ENCODE data around the gene GALNT9. TPM values are rescaled to one million over a fixed set of nuclear protein-coding genes. Genes with fewer than 3 reads are reported as not detected.
A peak's percentile ranks its signal among the peaks of the same experiment; 100 is the strongest.

Gene GALNT9
- polyA plus RNA-seq, 1 donor: 4.5 TPM

DNA sequence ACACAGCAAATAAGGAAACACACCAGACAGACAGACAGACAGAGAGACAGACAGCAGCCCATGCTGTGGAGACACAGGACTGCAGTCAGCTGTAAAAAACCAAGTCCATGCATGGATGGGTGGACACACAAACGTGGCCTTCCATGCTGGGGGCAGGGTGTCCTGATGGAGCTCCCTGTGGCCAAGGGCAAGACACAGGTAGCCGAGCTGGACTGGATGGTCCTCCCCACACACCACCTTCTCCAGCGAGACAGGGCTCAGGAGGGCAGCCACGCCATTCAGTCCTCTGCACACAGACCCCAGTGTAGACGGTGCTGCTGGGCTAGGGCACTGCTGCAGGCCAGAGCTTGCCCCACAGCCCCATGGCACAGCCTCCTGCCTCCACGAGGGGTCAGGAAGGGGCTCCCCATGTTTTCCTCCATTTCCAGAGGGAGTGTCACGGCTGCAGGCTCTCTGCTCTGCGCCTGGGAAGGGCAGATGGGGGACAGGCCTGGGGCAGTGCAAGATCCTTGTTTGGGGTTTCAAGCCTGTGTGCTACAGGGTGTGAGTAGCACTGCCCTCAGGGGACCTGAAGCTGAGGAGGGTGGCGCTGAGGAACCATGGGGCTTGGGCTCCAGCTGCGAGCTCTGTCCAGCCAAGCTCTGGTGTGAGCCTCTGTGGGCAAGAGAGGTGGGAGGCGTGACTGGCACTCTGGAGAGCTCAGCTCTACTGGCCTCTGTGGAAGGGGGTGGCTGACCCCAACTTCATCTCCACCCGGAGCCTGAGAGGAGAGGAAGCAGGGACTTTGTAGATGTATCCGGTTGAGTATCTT, 67.9 kb downstream of the GALNT9 start:
- no CpG with 5 or more reads among the region's 13 CpGs for WGBS (ENCODE audit: insufficient coverage, low lambda C conversion rate)
- no peaks in the 10 kb centered on the region for H3K27me3 ChIP-seq (ENCODE audit: control insufficient read depth, insufficient read depth, low read length)
- no peaks in the 10 kb centered on the region for H3K4me1 ChIP-seq (ENCODE audit: control insufficient read depth, insufficient read depth, low read length)
- H3K9me3 ChIP-seq (ENCODE audit: control insufficient read depth, low read depth, low read length): peaks cover 5% of the 10 kb centered on the region
- no peak for DNase-seq
- H3K36me3 ChIP-seq (ENCODE audit: control insufficient read depth, insufficient read depth, low read length): no peaks in the 10 kb centered on the region
- no peak overlapping the region for H3K4me3 ChIP-seq (ENCODE audit: low read length)
- no peak overlapping the region for H3K27ac ChIP-seq (ENCODE audit: low read length)

DNA sequence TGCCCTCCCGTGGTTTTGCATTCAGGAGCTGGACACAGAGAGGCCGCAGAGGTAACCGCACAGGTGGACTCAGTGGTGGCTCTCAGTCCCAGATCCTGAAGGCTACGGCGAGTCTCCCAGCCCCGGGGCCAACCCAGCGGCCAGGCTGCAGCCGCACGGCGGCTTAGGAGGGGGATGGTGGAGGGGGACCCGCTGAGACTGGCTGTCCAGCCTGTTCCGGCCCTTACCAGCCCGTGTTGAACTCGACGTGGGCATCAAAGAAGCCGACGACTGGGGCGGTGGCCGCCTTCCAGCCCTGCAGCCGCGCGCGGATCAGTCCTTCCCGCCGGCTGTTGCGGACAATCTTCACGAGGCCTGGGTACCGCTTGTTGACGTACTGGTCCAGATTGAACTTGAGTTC, 68.7 kb downstream of the GALNT9 start:
- Histone ChIP-seq H3K27me3 (ENCODE audit: control insufficient read depth, insufficient read depth, low read length) (peaks cover under 1% of the 10 kb centered on the region), H3K4me3 (ENCODE audit: low read length) (no peak overlapping the region), H3K27ac (ENCODE audit: low read length) (no peak overlapping the region), H3K4me1 (ENCODE audit: control insufficient read depth, insufficient read depth, low read length) (no peaks in the 10 kb centered on the region), H3K36me3 (ENCODE audit: control insufficient read depth, insufficient read depth, low read length) (no peaks in the 10 kb centered on the region), H3K9me3 (ENCODE audit: control insufficient read depth, low read depth, low read length) (peaks cover 5% of the 10 kb centered on the region)
- DNase-seq: no peak
- WGBS (ENCODE audit: insufficient coverage, low lambda C conversion rate): no CpG with 5 or more reads among the region's 29 CpGs

- Histone ChIP-seq H3K9me3 (ENCODE audit: control insufficient read depth, low read depth, low read length) (peaks cover 5% of the 10 kb centered on the region), H3K36me3 (ENCODE audit: control insufficient read depth, insufficient read depth, low read length) (no peaks in the 10 kb centered on the region), H3K4me3 (ENCODE audit: low read length) (no peak overlapping the region), H3K27me3 (ENCODE audit: control insufficient read depth, insufficient read depth, low read length) (peaks cover 4% of the 10 kb centered on the region), H3K27ac (ENCODE audit: low read length) (no peak overlapping the region), H3K4me1 (ENCODE audit: control insufficient read depth, insufficient read depth, low read length) (no peaks in the 10 kb centered on the region)
- DNase-seq: peak in 1 of 2 donors; percentile 44
- no CpG with 5 or more reads among the region's 25 CpGs for WGBS (ENCODE audit: insufficient coverage, low lambda C conversion rate)
These were observed 69.3 kb downstream of the GALNT9 start for GRCh38 chr12:132259872-132260695.

DNA sequence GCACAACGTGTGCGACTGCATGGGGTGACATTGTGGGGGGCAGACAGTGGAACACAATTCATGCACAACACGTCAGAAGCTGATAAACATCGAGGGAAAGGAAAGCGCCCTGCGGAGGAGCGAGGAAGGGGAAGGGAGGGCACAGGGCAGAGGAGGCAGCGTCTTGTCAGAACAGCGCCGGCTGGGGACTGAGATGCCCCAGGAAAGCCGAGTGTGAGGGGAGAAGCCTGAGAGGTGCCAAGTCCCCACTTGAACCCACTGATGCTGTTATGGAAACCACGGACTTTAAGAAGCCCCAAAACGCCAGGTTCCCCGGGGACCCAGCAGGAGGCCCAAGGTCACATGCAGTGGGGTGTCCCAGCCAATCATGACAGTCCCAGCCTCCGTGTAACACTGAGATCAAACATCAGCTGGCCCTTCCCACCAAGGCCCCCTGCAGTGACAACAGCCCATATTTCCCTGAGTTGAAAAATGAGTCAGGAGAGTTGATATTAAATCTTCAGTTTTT, 70.0 kb downstream of the GALNT9 start:
- Histone ChIP-seq H3K9me3 (ENCODE audit: control insufficient read depth, low read depth, low read length) (peaks cover 5% of the 10 kb centered on the region), H3K4me1 (ENCODE audit: control insufficient read depth, insufficient read depth, low read length) (no peaks in the 10 kb centered on the region), H3K27ac (ENCODE audit: low read length) (no peak overlapping the region), H3K27me3 (ENCODE audit: control insufficient read depth, insufficient read depth, low read length) (peaks cover 8% of the 10 kb centered on the region), H3K36me3 (ENCODE audit: control insufficient read depth, insufficient read depth, low read length) (no peaks in the 10 kb centered on the region), H3K4me3 (ENCODE audit: low read length) (no peak overlapping the region)
- no peak for DNase-seq
- no CpG with 5 or more reads among the region's 15 CpGs for WGBS (ENCODE audit: insufficient coverage, low lambda C conversion rate)

- H3K4me3 ChIP-seq (ENCODE audit: low read length): no peak overlapping the region
- H3K27ac ChIP-seq (ENCODE audit: low read length): no peak overlapping the region
- peaks cover 5% of the 10 kb centered on the region for H3K9me3 ChIP-seq (ENCODE audit: control insufficient read depth, low read depth, low read length)
- H3K36me3 ChIP-seq (ENCODE audit: control insufficient read depth, insufficient read depth, low read length): no peaks in the 10 kb centered on the region
- no peaks in the 10 kb centered on the region for H3K4me1 ChIP-seq (ENCODE audit: control insufficient read depth, insufficient read depth, low read length)
- peaks cover 9% of the 10 kb centered on the region for H3K27me3 ChIP-seq (ENCODE audit: control insufficient read depth, insufficient read depth, low read length)
- no CpG with 5 or more reads among the region's 17 CpGs for WGBS (ENCODE audit: insufficient coverage, low lambda C conversion rate)
- no peak for DNase-seq
These were observed 70.8 kb downstream of the GALNT9 start for GRCh38 chr12:132258543-132258942.

GRCh38 chr12:132257955-132258490, 71.4 kb downstream of the GALNT9 start:
- no CpG with 5 or more reads among the region's 17 CpGs for WGBS (ENCODE audit: insufficient coverage, low lambda C conversion rate)
- Histone ChIP-seq H3K27me3 (ENCODE audit: control insufficient read depth, insufficient read depth, low read length) (peaks cover 9% of the 10 kb centered on the region), H3K9me3 (ENCODE audit: control insufficient read depth, low read depth, low read length) (peaks cover 5% of the 10 kb centered on the region)

GRCh38 chr12:132257206-132257954, 72.0 kb downstream of the GALNT9 start:
- H3K27me3 ChIP-seq (ENCODE audit: control insufficient read depth, insufficient read depth, low read length): peaks cover 9% of the 10 kb centered on the region
- peaks cover 5% of the 10 kb centered on the region for H3K9me3 ChIP-seq (ENCODE audit: control insufficient read depth, low read depth, low read length)
- no peak for DNase-seq
- H3K4me1 ChIP-seq (ENCODE audit: control insufficient read depth, insufficient read depth, low read length): no peaks in the 10 kb centered on the region
- H3K4me3 ChIP-seq (ENCODE audit: low read length): no peak overlapping the region
- no peaks in the 10 kb centered on the region for H3K36me3 ChIP-seq (ENCODE audit: control insufficient read depth, insufficient read depth, low read length)
- H3K27ac ChIP-seq (ENCODE audit: low read length): no peak overlapping the region
- no CpG with 5 or more reads among the region's 56 CpGs for WGBS (ENCODE audit: insufficient coverage, low lambda C conversion rate)

More at GRCh38 chr12:132257955-132258490, 71.4 kb downstream of the GALNT9 start:
- no peak for DNase-seq
- Histone ChIP-seq H3K36me3 (ENCODE audit: control insufficient read depth, insufficient read depth, low read length) (no peaks in the 10 kb centered on the region), H3K4me3 (ENCODE audit: low read length) (no peak overlapping the region), H3K4me1 (ENCODE audit: control insufficient read depth, insufficient read depth, low read length) (no peaks in the 10 kb centered on the region), H3K27ac (ENCODE audit: low read length) (no peak overlapping the region)

- H3K36me3 ChIP-seq (ENCODE audit: control insufficient read depth, insufficient read depth, low read length): no peaks in the 10 kb centered on the region
- no CpG with 5 or more reads among the region's 9 CpGs for WGBS (ENCODE audit: insufficient coverage, low lambda C conversion rate)
- no peaks in the 10 kb centered on the region for H3K4me1 ChIP-seq (ENCODE audit: control insufficient read depth, insufficient read depth, low read length)
- H3K4me3 ChIP-seq (ENCODE audit: low read length): no peak overlapping the region
- no peak overlapping the region for H3K27ac ChIP-seq (ENCODE audit: low read length)
- peaks cover 5% of the 10 kb centered on the region for H3K9me3 ChIP-seq (ENCODE audit: control insufficient read depth, low read depth, low read length)
- H3K27me3 ChIP-seq (ENCODE audit: control insufficient read depth, insufficient read depth, low read length): peaks cover 9% of the 10 kb centered on the region
- DNase-seq: no peak
These were observed 72.7 kb downstream of the GALNT9 start for GRCh38 chr12:132256646-132257045.

GRCh38 chr12:132255642-132256041, 73.7 kb downstream of the GALNT9 start:
- H3K9me3 ChIP-seq (ENCODE audit: control insufficient read depth, low read depth, low read length): peaks cover 1% of the 10 kb centered on the region
- no peak overlapping the region for H3K4me3 ChIP-seq (ENCODE audit: low read length)
- H3K36me3 ChIP-seq (ENCODE audit: control insufficient read depth, insufficient read depth, low read length): no peaks in the 10 kb centered on the region
- no CpG with 5 or more reads among the region's 20 CpGs for WGBS (ENCODE audit: insufficient coverage, low lambda C conversion rate)
- no peaks in the 10 kb centered on the region for H3K4me1 ChIP-seq (ENCODE audit: control insufficient read depth, insufficient read depth, low read length)
- no peak for DNase-seq
- H3K27ac ChIP-seq (ENCODE audit: low read length): no peak overlapping the region
- H3K27me3 ChIP-seq (ENCODE audit: control insufficient read depth, insufficient read depth, low read length): peaks cover 9% of the 10 kb centered on the region

Data from large intestine (tissue), 3 donors.